HEK293 (cell line): ENCODE results near the gene FAM124B.

Source experiments
- CTCF ChIA-PET: fragments of 350-600 bp; formaldehyde crosslinking; extraction: SDS; loops from one replicate; lab custom pipeline; 2021; ENCODE audit warnings: antibody characterized with exemption; lab: Yijun Ruan, JAX
- POLR2A ChIA-PET: fragments of 300-600 bp; formaldehyde crosslinking; extraction: SDS; loops from one replicate; lab custom pipeline; 2020; ENCODE audit warnings: antibody characterized with exemption, inconsistent platforms; lab: Yijun Ruan, JAX
- H3K27ac ChIP-seq: fragments of 200-500 bp; sonication (Bioruptor generic); 2 replicates; pipeline ENCODE4 v1.5.1; 2014; ENCODE audit warnings: low read depth, low read length, control low read depth, inconsistent platforms; ENCODE audit errors: extremely low read depth
- H3K36me3 ChIP-seq, 2 experiments: fragments of 200-500 bp in 1 of 2; sonication (Bioruptor generic) in 1 of 2; 1 replicate in 1 of 2; 2 replicates in 1 of 2; pipeline ENCODE4 v1.5.1; 2014 to 2017; ENCODE audit warnings: inconsistent platforms in 2 of 2, low read length in 2 of 2; ENCODE audit not compliant: control insufficient read depth in 2 of 2, insufficient read depth in 1 of 2
- H3K4me1 ChIP-seq: fragments of 200-500 bp; sonication (Bioruptor generic); 2 replicates; pipeline ENCODE4 v1.5.1; 2014; ENCODE audit warnings: mild to moderate bottlenecking, low read length, inconsistent platforms; ENCODE audit not compliant: control insufficient read depth, insufficient read depth
- H3K4me3 ChIP-seq: 2 replicates; pipeline ENCODE4 v1.5.1; 2011; ENCODE audit warnings: low read depth, mild to moderate bottlenecking, control low read depth, low read length, moderate library complexity
- H3K9me3 ChIP-seq: fragments of 200-500 bp; sonication (Bioruptor generic); 2 replicates; pipeline ENCODE4 v1.5.1; 2014; ENCODE audit warnings: low read depth, low read length, inconsistent platforms; ENCODE audit not compliant: control insufficient read depth, insufficient read depth
- GLI4 ChIP-seq: fragments of 450-650 bp; formaldehyde crosslinking; IDR thresholded peaks from 2 replicates; pipeline ENCODE4 v1.5.1; 2016; ENCODE audit warnings: missing biosample characterization, missing genetic modification characterization
- GLIS2 ChIP-seq: fragments of 450-650 bp; formaldehyde crosslinking; IDR thresholded peaks from 2 replicates; pipeline ENCODE4 v1.5.1; 2016; ENCODE audit warnings: missing biosample characterization, missing genetic modification characterization
- HOXA7 ChIP-seq: sonication (generic); formaldehyde crosslinking; IDR thresholded peaks from 2 replicates; pipeline ENCODE4 v1.8.1; 2022; ENCODE audit warnings: missing genetic modification reagents, borderline replicate concordance
- OSR2 ChIP-seq: fragments of 450-650 bp; formaldehyde crosslinking; IDR thresholded peaks from 2 replicates; pipeline ENCODE4 v1.5.1; 2016; ENCODE audit warnings: missing biosample characterization, missing genetic modification characterization
- ZBTB20 ChIP-seq: fragments of 450-650 bp; formaldehyde crosslinking; IDR thresholded peaks from 2 replicates; pipeline ENCODE4 v1.5.1; 2016; ENCODE audit warnings: missing biosample characterization, missing genetic modification characterization
- ZNF132 ChIP-seq: fragments of 450-650 bp; formaldehyde crosslinking; IDR thresholded peaks from 2 replicates; pipeline ENCODE4 v1.5.1; 2017; ENCODE audit warnings: missing biosample characterization, missing genetic modification characterization, borderline replicate concordance
- ZNF133 ChIP-seq: fragments of 450-650 bp; formaldehyde crosslinking; IDR thresholded peaks from 2 replicates; pipeline ENCODE4 v1.5.1; 2016; ENCODE audit warnings: missing biosample characterization, missing genetic modification characterization
- ZNF292 ChIP-seq: fragments of 450-650 bp; formaldehyde crosslinking; IDR thresholded peaks from 2 replicates; pipeline ENCODE4 v1.5.1; 2016; ENCODE audit warnings: low read depth, missing biosample characterization, missing genetic modification characterization, borderline replicate concordance
- ZNF433 ChIP-seq: fragments of 450-650 bp; formaldehyde crosslinking; IDR thresholded peaks from 2 replicates; pipeline ENCODE4 v1.5.1; 2016; ENCODE audit warnings: missing biosample characterization, missing genetic modification characterization, low read depth
- ZNF558 ChIP-seq: fragments of 450-650 bp; formaldehyde crosslinking; IDR thresholded peaks from 2 replicates; pipeline ENCODE4 v1.5.1; 2016; ENCODE audit warnings: missing biosample characterization, missing genetic modification characterization
- ZNF660 ChIP-seq: fragments of 450-650 bp; IDR thresholded peaks from 2 replicates; pipeline ENCODE4 v1.5.1; 2018; ENCODE audit warnings: missing biosample characterization, mild to moderate bottlenecking, missing genetic modification characterization
- ZNF776 ChIP-seq: fragments of 450-650 bp; formaldehyde crosslinking; IDR thresholded peaks from 2 replicates; pipeline ENCODE4 v1.5.0; 2017; ENCODE audit warnings: missing biosample characterization, missing genetic modification characterization, borderline replicate concordance
- ZNF785 ChIP-seq: fragments of 450-650 bp; formaldehyde crosslinking; IDR thresholded peaks from 2 replicates; pipeline ENCODE4 v1.5.1; 2016; ENCODE audit warnings: missing biosample characterization, missing genetic modification characterization
- ZSCAN16 ChIP-seq: fragments of 450-650 bp; formaldehyde crosslinking; IDR thresholded peaks from 2 replicates; pipeline ENCODE4 v1.5.1; 2016; ENCODE audit warnings: missing biosample characterization, missing genetic modification characterization
- TF ChIP-seq, protein P1 (sequence below): fragments of 450-650 bp; formaldehyde crosslinking; IDR thresholded peaks from 2 replicates; pipeline ENCODE4 v1.5.1; 2016; ENCODE audit warnings: missing biosample characterization, missing genetic modification characterization
- TF ChIP-seq, protein P2 (sequence below): fragments of 450-650 bp; formaldehyde crosslinking; IDR thresholded peaks from 2 replicates; pipeline ENCODE4 v1.5.1; 2016; ENCODE audit warnings: missing biosample characterization, missing genetic modification characterization, borderline replicate concordance
- TF ChIP-seq, protein P3 (sequence below): fragments of 450-650 bp; formaldehyde crosslinking; IDR thresholded peaks from 2 replicates; pipeline ENCODE4 v1.5.1; 2016; ENCODE audit warnings: missing biosample characterization, missing genetic modification characterization, low read depth
- TF ChIP-seq, protein P4 (sequence below): fragments of 450-650 bp; formaldehyde crosslinking; IDR thresholded peaks from 2 replicates; pipeline ENCODE4 v1.5.1; 2016; ENCODE audit warnings: missing biosample characterization, missing genetic modification characterization
- TF ChIP-seq, protein P5 (sequence below): fragments of 450-650 bp; formaldehyde crosslinking; IDR thresholded peaks from 2 replicates; pipeline ENCODE4 v1.5.1; 2017; ENCODE audit warnings: missing biosample characterization, missing genetic modification characterization

Gene FAM124B

DNA sequence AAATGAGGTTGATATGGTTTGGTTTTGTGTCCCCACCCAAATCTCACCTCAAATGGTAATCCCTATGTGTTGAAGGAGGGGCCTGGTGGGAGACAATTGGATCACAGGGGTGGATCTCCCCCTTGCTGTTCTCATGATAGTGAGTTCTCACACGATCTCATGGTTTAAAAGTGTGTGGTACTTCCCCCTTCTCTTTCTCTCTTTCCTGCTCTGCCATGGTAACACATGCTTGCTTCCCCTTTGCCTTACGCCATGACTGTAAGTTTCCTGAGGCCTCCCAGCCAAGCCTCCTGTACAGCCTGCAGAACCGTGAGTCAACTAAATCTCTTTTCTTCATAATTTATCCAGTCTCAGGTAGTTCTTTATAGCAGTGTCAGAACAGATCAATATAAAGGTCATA is 24.7 kb upstream of the FAM124B start:
- CTCF ChIA-PET: no interaction called here
- Histone ChIP-seq H3K4me3 (no peak overlapping the region), H3K4me1 (no peaks in the 10 kb centered on the region), H3K27ac (no peak overlapping the region), H3K9me3 (no peaks in the 10 kb centered on the region), H3K36me3 (no peaks in the 10 kb centered on the region)
- POLR2A ChIA-PET: no interaction called here
- TF ChIP-seq GLIS2 (tag by site-specific recombination) (no peak), ZNF660 (tag by site-specific recombination) (no peak), ZBTB20 (tag by site-specific recombination) (no peak), ZNF133 (tag by site-specific recombination) (no peak), ZNF433 (tag by site-specific recombination) (no peak), ZNF558 (tag by site-specific recombination) (no peak), ZSCAN16 (tag by site-specific recombination) (no peak), ZNF785 (tag by site-specific recombination) (no peak), ZNF132 (tag by site-specific recombination) (no peak), ZNF292 (tag by site-specific recombination) (no peak), GLI4 (tag by site-specific recombination) (no peak), ZNF776 (no peak), OSR2 (no peak), HOXA7 (CRISPR knock-in tag) (no peak)
- TF ChIP-seq, protein P1, sequence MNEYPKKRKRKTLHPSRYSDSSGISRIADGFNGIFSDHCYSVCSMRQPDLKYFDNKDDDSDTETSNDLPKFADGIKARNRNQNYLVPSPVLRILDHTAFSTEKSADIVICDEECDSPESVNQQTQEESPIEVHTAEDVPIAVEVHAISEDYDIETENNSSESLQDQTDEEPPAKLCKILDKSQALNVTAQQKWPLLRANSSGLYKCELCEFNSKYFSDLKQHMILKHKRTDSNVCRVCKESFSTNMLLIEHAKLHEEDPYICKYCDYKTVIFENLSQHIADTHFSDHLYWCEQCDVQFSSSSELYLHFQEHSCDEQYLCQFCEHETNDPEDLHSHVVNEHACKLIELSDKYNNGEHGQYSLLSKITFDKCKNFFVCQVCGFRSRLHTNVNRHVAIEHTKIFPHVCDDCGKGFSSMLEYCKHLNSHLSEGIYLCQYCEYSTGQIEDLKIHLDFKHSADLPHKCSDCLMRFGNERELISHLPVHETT: no peak
- TF ChIP-seq, protein P2, sequence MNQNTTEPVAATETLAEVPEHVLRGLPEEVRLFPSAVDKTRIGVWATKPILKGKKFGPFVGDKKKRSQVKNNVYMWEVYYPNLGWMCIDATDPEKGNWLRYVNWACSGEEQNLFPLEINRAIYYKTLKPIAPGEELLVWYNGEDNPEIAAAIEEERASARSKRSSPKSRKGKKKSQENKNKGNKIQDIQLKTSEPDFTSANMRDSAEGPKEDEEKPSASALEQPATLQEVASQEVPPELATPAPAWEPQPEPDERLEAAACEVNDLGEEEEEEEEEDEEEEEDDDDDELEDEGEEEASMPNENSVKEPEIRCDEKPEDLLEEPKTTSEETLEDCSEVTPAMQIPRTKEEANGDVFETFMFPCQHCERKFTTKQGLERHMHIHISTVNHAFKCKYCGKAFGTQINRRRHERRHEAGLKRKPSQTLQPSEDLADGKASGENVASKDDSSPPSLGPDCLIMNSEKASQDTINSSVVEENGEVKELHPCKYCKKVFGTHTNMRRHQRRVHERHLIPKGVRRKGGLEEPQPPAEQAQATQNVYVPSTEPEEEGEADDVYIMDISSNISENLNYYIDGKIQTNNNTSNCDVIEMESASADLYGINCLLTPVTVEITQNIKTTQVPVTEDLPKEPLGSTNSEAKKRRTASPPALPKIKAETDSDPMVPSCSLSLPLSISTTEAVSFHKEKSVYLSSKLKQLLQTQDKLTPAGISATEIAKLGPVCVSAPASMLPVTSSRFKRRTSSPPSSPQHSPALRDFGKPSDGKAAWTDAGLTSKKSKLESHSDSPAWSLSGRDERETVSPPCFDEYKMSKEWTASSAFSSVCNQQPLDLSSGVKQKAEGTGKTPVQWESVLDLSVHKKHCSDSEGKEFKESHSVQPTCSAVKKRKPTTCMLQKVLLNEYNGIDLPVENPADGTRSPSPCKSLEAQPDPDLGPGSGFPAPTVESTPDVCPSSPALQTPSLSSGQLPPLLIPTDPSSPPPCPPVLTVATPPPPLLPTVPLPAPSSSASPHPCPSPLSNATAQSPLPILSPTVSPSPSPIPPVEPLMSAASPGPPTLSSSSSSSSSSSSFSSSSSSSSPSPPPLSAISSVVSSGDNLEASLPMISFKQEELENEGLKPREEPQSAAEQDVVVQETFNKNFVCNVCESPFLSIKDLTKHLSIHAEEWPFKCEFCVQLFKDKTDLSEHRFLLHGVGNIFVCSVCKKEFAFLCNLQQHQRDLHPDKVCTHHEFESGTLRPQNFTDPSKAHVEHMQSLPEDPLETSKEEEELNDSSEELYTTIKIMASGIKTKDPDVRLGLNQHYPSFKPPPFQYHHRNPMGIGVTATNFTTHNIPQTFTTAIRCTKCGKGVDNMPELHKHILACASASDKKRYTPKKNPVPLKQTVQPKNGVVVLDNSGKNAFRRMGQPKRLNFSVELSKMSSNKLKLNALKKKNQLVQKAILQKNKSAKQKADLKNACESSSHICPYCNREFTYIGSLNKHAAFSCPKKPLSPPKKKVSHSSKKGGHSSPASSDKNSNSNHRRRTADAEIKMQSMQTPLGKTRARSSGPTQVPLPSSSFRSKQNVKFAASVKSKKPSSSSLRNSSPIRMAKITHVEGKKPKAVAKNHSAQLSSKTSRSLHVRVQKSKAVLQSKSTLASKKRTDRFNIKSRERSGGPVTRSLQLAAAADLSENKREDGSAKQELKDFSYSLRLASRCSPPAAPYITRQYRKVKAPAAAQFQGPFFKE (tag by site-specific recombination): no peak
- TF ChIP-seq, protein P3, sequence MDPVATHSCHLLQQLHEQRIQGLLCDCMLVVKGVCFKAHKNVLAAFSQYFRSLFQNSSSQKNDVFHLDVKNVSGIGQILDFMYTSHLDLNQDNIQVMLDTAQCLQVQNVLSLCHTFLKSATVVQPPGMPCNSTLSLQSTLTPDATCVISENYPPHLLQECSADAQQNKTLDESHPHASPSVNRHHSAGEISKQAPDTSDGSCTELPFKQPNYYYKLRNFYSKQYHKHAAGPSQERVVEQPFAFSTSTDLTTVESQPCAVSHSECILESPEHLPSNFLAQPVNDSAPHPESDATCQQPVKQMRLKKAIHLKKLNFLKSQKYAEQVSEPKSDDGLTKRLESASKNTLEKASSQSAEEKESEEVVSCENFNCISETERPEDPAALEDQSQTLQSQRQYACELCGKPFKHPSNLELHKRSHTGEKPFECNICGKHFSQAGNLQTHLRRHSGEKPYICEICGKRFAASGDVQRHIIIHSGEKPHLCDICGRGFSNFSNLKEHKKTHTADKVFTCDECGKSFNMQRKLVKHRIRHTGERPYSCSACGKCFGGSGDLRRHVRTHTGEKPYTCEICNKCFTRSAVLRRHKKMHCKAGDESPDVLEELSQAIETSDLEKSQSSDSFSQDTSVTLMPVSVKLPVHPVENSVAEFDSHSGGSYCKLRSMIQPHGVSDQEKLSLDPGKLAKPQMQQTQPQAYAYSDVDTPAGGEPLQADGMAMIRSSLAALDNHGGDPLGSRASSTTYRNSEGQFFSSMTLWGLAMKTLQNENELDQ (tag by site-specific recombination): no peak
- TF ChIP-seq, protein P4, sequence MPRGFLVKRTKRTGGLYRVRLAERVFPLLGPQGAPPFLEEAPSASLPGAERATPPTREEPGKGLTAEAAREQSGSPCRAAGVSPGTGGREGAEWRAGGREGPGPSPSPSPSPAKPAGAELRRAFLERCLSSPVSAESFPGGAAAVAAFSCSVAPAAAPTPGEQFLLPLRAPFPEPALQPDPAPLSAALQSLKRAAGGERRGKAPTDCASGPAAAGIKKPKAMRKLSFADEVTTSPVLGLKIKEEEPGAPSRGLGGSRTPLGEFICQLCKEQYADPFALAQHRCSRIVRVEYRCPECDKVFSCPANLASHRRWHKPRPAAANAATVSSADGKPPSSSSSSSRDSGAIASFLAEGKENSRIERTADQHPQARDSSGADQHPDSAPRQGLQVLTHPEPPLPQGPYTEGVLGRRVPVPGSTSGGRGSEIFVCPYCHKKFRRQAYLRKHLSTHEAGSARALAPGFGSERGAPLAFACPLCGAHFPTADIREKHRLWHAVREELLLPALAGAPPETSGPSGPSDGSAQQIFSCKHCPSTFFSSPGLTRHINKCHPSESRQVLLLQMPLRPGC (tag by site-specific recombination): no peak
- TF ChIP-seq, protein P5, sequence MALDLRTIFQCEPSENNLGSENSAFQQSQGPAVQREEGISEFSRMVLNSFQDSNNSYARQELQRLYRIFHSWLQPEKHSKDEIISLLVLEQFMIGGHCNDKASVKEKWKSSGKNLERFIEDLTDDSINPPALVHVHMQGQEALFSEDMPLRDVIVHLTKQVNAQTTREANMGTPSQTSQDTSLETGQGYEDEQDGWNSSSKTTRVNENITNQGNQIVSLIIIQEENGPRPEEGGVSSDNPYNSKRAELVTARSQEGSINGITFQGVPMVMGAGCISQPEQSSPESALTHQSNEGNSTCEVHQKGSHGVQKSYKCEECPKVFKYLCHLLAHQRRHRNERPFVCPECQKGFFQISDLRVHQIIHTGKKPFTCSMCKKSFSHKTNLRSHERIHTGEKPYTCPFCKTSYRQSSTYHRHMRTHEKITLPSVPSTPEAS: no peak
